Fibroblast of skin of abdomen (primary cell): ENCODE results near the gene PPP1R14B.

ENCODE experiments used
- DNase-seq: peaks from one replicate; pipeline ENCODE4 v3.0.0-alpha.2; 2013

Gene PPP1R14B

GRCh38 chr11:64208086-64208795 is 38.5 kb downstream of the PPP1R14B start:
- DNase-seq: no peak

GRCh38 chr11:64207256-64208085 is 39.3 kb downstream of the PPP1R14B start:
- DNase-seq: peak; percentile 67

GRCh38 chr11:64206457-64207255 is 40.1 kb downstream of the PPP1R14B start, which contains the start of gene FERMT3:
TSS of gene FERMT3 (plus strand) at chr11:64206721. CDS start at chr11:64207365, 644 bp downstream.
- no peak for DNase-seq

GRCh38 chr11:64204464-64204989 is 42.2 kb downstream of the PPP1R14B start:
- peak; percentile 93 for DNase-seq

- DNase-seq: no peak
Measured at GRCh38 chr11:64204080-64204440, 42.7 kb downstream of the PPP1R14B start.

GRCh38 chr11:64203421-64204079 is 43.2 kb downstream of the PPP1R14B start:
- DNase-seq: no peak

GRCh38 chr11:64202992-64203391 is 43.8 kb downstream of the PPP1R14B start:
- no peak for DNase-seq

- no peak for DNase-seq
Measured at GRCh38 chr11:64201543-64201942, 45.2 kb downstream of the PPP1R14B start.

- DNase-seq: no peak
Measured at GRCh38 chr11:64198511-64198910, 48.2 kb downstream of the PPP1R14B start.

GRCh38 chr11:64196626-64197025 is 50.1 kb downstream of the PPP1R14B start:
- no peak for DNase-seq
